ENCODE measurements around the gene CAPN11.
"Not testable (repeated sequence)": the region's sequence is repeated elsewhere in the genome, so short reads cannot be mapped to it uniquely, and the experiment has no call there.

Gene CAPN11

GRCh38 chr6:44183783-44184182, 25.2 kb downstream of the CAPN11 start:
- DNase-seq, result no peak

GRCh38 chr6:44185356-44185755, 26.7 kb downstream of the CAPN11 start:
- not testable (repeated sequence) for DNase-seq

GRCh38 chr6:44185953-44186634, 27.5 kb downstream of the CAPN11 start:
- DNase-seq, result no peak

DNA sequence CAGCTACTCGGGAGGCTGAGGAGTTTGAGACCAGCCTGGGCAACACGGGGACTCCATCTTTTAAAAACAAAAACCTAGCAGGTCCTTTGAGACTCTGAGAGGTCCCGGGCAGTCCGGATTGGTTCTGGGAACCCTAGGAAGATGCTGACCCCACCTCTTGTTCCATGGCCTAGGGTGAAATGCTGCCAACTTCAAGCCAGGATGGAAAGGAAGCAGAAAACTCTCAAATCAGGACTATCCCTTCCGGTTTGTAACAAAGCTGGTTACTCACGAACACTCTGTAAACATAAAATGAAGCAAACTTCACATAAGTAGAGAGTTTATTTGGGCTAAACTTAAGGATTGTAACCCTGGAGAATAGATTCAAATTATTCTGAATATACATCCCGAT, 28.0 kb downstream of the CAPN11 start:
- no peak for DNase-seq

- no peak for DNase-seq
These were observed 30.2 kb downstream of the CAPN11 start for GRCh38 chr6:44188819-44189218.

GRCh38 chr6:44189257-44189656, 30.6 kb downstream of the CAPN11 start:
- no peak for DNase-seq

- DNase-seq, result no peak
These were observed 32.1 kb downstream of the CAPN11 start for GRCh38 chr6:44190715-44191114.

- no peak for DNase-seq
These were observed 33.9 kb downstream of the CAPN11 start for GRCh38 chr6:44192428-44193041.

DNA sequence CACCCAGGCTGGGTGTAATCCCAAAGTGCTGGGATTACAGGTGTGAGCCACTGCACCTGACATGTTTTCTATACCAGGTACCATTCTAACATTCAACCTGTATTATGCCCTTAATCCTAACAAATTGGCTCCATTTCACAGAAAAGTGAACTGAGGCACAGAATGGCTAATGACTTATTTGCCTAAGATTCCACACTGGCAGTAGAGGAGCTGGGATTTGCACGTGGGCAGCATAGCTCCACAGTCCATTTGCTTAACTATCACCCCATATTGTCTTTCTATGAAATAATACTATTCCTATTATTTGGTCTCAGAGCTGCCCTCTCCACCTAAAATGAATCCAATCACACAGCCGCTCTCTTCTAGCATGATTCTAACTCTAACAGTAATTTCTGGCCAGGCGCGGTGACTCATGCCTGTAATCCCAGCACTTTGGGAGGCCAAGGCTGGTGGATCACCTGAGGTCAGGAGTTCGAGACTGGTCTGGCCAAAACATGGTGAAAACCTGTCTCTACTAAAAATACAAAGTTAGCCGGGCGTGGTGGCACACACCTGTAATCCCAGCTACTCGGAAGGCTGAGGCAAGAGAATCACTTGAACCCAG, 34.8 kb downstream of the CAPN11 start:
- DNase-seq, result no peak

DNA sequence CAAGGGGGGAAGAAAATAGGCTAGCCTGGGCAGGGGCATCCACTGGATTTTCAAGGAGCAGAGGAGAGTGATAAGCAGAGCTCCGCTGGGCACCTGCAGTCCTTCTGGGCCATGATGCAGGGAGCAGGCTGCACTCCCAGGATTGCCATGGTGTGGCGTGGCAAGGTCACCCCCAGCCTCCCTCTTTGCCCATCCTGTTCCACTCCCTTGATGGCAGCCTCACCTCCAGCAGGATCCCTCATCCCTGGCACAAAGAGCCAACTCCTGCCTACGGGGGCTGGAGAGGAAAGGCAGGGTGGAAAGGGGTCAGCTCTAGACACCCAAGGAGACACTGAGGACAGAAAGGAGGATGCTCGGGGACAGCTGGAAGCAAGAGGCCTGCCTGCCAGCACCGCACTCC, 35.7 kb downstream of the CAPN11 start:
- no peak for DNase-seq

DNA sequence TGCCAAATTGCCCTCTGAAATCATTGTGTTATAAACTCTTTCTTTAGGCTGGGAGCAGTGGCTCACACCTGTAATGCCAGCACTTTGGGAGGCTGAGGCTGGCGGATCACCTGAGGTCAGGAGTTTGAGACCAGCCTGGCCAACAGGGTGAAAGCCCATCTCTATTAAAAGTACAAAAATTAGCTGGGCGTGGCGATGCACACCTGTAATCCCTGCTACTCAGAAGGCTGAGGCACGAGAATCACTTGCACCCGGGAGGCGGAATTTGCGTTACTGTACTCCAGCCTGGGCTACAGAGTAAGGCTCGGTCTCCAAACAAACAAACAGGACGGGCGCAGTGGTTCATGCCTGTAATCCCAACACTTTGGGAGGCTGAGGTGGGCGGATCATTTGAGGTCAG, 37.7 kb downstream of the CAPN11 start:
- not testable (repeated sequence) for DNase-seq

DNA sequence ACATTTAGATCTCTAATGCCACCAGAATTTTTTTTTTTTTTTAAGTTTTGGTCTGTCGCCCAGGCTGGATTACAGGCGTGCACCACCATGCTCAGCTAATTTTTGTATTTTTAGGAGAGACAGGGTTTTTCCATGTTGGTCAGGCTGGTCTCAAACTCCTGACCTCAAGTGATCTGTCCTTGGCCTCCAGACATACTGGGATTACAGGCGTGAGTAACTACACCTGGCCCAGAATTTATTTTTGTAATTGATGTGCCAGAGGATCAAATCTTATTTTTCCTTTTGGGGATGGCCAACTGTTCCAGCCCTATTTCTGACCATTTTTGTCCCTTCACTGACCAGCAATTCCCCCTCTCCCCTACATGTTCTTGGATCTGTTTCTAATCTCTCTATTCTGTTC, 40.1 kb downstream of the CAPN11 start:
- no peak for DNase-seq

- no peak for DNase-seq
These were observed 41.3 kb downstream of the CAPN11 start for GRCh38 chr6:44199883-44200282.

DNA sequence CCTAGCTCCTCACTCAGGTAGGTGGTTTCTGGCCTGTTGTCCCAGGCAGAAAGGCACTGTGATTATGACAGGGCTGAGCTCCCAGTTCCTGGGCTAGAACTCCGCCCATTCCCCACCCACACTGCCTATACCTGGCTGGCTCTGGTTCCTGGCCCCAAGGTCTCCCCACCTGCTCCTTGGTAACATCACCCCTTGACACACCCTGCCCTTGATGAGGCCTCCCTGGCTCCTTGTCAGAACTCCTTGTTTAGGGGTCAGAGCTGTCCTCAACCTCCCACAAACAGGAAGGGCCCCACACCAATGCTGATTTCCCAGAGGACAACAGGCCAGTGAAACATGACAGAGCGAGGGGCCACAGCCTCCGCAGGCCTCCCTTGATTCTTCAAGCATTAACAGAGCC, 42.6 kb downstream of the CAPN11 start:
- no peak for DNase-seq

DNA sequence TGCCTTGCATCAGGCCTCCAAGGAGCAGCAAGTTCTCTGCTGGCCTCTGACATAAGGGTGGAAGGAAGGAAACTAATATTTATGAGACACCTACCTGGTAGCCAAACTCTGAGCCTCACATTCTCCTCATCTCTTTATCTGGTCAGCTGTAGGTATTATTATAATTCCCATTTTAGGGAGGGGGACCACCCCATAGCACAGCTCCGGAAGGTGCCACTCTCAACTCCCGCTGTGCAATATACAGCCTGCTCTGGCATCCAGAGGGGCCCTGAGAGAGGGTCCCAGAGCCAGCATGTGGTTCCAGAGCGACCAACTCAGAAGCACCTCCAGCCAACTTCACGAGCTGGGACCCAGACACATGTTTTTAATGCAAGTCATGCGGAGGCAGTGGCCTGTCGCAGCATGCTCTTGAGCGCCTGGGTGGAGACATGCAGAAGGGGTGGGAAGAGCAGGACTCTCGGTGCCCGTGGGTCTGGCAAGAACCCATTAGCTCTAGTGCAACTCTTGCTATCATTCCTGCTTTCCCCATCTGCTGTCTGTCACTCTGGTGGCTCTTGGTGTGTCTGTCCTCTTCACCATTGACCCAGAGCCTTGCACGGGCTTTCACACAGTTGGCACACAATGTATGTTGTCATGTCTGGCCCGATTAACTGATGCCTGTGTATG, 43.2 kb downstream of the CAPN11 start:
- DNase-seq, result no peak

DNA sequence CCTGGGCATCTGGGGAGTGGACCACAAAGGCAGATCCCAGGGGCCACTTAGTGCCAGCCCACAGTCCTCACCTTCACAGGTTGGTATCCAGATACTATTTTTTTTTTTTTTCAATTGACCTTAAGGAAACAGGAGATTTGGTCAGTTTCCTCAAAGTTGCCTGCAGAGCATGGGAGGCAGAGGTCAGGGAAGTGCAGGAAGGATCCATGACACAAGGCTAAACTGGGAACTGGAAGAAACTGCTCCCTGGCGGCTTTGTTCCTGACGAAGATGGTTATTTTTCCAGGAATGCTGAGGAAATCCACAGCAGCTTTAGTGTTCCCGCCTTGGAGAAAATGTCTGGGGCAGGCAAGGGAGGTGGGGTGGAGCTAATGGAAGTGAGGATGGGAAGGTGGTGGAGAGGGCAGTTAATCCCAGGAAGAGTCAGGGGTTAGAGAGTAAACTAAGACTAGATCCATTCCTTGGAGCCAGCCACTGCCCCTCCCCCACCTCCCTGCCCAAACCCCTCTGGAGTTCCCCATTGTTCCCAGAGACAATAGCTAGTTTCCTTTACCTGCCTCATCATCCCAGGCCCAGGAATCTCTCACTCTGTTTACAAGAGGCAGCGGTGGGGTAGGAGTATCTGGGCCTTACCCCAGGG, 43.8 kb downstream of the CAPN11 start:
- DNase-seq, result no peak

DNA sequence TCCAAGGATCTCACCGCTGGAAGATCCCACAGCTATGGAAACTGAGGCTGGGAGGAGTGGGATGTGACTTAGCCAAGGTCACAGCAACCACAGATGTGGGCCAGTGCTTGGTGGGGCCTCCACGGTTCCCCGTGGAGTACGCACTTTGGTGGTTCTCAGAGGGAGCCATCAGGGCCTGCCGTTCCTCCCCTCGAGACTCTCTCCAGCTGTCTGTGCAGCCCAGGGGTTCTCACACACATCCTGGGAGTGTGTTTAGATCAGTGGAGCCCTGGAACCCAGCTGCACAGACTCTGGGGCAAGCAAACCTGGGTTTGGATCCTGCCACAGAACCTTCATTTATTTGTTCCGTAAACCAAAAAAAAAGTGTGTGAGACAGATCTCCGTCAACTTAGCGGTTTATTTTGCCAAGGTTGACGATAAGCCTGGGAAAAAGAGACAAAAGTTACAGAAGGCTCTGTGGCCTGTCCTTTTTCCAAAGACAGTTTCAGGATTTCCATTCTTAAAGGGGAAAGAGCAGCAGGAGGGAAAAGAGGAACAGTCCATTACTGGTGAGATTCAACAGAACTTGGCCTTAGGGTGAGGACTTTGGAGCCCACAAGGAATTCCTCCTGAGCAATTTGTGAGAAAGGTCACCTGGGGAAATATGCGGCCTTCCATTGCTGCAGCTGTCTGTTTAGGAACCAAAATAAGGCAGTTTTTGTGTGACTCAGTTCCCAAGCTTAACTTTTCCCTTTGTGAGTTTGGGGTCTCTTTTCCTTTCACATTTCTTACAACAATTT, 44.5 kb downstream of the CAPN11 start:
- DNase-seq, result no peak

GRCh38 chr6:44203955-44204354, 45.3 kb downstream of the CAPN11 start:
- no peak for DNase-seq

GRCh38 chr6:44207966-44208365, 49.3 kb downstream of the CAPN11 start:
- DNase-seq, result no peak

- no peak for DNase-seq
These were observed 52.7 kb downstream of the CAPN11 start for GRCh38 chr6:44211284-44211683.

- no peak for DNase-seq
These were observed 55.7 kb downstream of the CAPN11 start for GRCh38 chr6:44214307-44214706.

DNA sequence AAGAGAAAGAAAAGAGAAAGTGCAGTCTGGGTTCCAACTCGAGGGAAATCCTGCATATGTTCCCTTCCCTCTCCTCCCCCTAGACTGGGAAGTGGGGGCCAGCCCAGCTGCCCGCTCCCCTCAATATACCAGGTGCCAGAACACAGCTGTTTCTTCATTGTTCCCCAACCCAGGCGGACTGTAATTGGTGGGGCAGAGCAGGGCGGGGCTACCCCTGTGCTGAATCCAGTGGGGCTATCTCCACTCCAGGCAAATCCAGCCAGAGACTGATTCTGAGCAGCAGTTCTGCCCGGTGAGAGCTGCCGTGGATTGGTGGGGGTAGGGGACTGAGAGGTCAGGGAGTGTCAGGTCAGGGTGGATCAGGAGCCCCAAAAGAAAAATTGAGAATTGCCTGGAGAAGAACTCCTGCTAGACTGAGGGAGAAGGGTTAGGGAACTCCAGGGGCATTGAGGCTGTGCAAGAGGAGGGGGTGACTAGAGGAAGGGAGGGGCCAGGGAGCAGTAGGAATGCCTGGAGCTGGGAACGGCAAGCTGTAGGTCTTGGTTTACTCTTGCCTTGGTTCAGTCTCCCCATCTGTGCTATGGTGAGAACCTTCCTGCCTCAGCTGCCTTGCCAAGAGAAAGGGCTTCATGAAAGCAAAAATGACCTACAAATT, 58.2 kb downstream of the CAPN11 start, which contains the start of gene MYMX:
Gene MYMX (plus strand): TSS at position 250 of the 655 bp plus-strand sequence. CDS start 546 bp downstream, outside the sequence.
- DNase-seq, result no peak

Data from T-helper 1 cell (primary cell).